Tibial artery (tissue), 4 donors: ENCODE measurements around the gene CCDC191.

Source experiments
- DNase-seq, 2 donors: peaks; one replicate each; pipeline ENCODE4 v3.0.0-alpha.2; 2019
- H3K27ac ChIP-seq, 2 donors: fragments of 200-600 bp; sonication (generic) in 1 of 2; 1 replicate in 1 of 2; 2 replicates in 1 of 2; pipeline ENCODE4 v1.5.1; 2018 to 2019; ENCODE audit warnings: mild to moderate bottlenecking in 1 of 2
- H3K27me3 ChIP-seq, 2 donors: fragments of 200-600 bp; sonication (generic) in 1 of 2; one replicate each; pipeline versions ENCODE4 v1.5.1 to v1.6.0; 2016 to 2019
- H3K36me3 ChIP-seq, 3 donors: fragments of 200-600 bp; sonication (generic) in 2 of 3; one replicate each; pipeline ENCODE4 v1.5.1; 2016 to 2019; ENCODE audit warnings: mild to moderate bottlenecking in 2 of 3
- H3K4me1 ChIP-seq, 4 donors: fragments of 200-600 bp; sonication (generic) in 2 of 4; 1 replicate in 3 of 4; 2 replicates in 1 of 4; pipeline ENCODE4 v1.5.1; 2016 to 2019
- H3K4me3 ChIP-seq, 2 donors: fragments of 200-600 bp; sonication (generic) in 1 of 2; 1 replicate in 1 of 2; 2 replicates in 1 of 2; pipeline ENCODE4 v1.5.1; 2018 to 2019; ENCODE audit warnings: mild to moderate bottlenecking in 2 of 2
- H3K9me3 ChIP-seq, 3 donors: fragments of 200-600 bp; sonication (generic) in 1 of 3; one replicate each; pipeline ENCODE4 v1.5.1; 2016 to 2019
- CTCF ChIP-seq, 2 experiments: fragments of 200-600 bp in 1 of 2; fragments of 450-650 bp in 1 of 2; IDR thresholded peaks; one replicate each; pipeline ENCODE4 v1.5.1; 2017 to 2019; ENCODE audit warnings: antibody characterized with exemption in 2 of 2, mild to moderate bottlenecking in 1 of 2, moderate library complexity in 1 of 2
- intact Hi-C: fragments of 100-400 bp; cut with DNase I; formaldehyde crosslinking; loops from one replicate; pipeline ENCODE4 v1.15.0; 2023; ENCODE audit warnings: low total_unique reads

The CCDC191 gene

GRCh38 chr3:114086356-114086755, 30.0 kb upstream of the CCDC191 start:
- no peak for DNase-seq
- H3K36me3 ChIP-seq = peaks cover 25 to 59% (median 43%) of the 10 kb centered on the region in 3 donors
- no peaks in the 10 kb centered on the region for H3K4me1 ChIP-seq
- H3K9me3 ChIP-seq = no peaks in the 10 kb centered on the region
- H3K27ac ChIP-seq = no peak overlapping the region
- intact Hi-C loops = no loop called here
- H3K27me3 ChIP-seq = no peaks in the 10 kb centered on the region
- no peak for TF ChIP-seq CTCF (IDR thresholded peaks at IDR 0.05)
- H3K4me3 ChIP-seq = no peak overlapping the region

GRCh38 chr3:114083112-114083511, 26.8 kb upstream of the CCDC191 start:
- TF ChIP-seq CTCF (IDR thresholded peaks at IDR 0.05) = no peak

GRCh38 chr3:114081037-114081436, 24.7 kb upstream of the CCDC191 start:
- no peak for TF ChIP-seq CTCF (IDR thresholded peaks at IDR 0.05)
- DNase-seq = no peak
- Histone ChIP-seq H3K9me3 (no peaks in the 10 kb centered on the region), H3K27me3 (no peaks in the 10 kb centered on the region), H3K27ac (no peak overlapping the region), H3K4me3 (no peak overlapping the region), H3K36me3 (peaks cover 38 to 83% (median 51%) of the 10 kb centered on the region in 3 donors), H3K4me1 (peaks cover 0 to 14% (median 0%) of the 10 kb centered on the region in 4 donors)
- intact Hi-C loops = no loop called here

More at GRCh38 chr3:114083112-114083511, 26.8 kb upstream of the CCDC191 start:
- intact Hi-C loops = no loop called here
- H3K36me3 ChIP-seq = peaks cover 33 to 83% (median 50%) of the 10 kb centered on the region in 3 donors
- DNase-seq = no peak
- H3K27me3 ChIP-seq = no peaks in the 10 kb centered on the region
- H3K4me3 ChIP-seq = no peak overlapping the region
- peaks cover 0 to 14% (median 0%) of the 10 kb centered on the region in 4 donors for H3K4me1 ChIP-seq
- no peaks in the 10 kb centered on the region for H3K9me3 ChIP-seq
- H3K27ac ChIP-seq = no peak overlapping the region

DNA sequence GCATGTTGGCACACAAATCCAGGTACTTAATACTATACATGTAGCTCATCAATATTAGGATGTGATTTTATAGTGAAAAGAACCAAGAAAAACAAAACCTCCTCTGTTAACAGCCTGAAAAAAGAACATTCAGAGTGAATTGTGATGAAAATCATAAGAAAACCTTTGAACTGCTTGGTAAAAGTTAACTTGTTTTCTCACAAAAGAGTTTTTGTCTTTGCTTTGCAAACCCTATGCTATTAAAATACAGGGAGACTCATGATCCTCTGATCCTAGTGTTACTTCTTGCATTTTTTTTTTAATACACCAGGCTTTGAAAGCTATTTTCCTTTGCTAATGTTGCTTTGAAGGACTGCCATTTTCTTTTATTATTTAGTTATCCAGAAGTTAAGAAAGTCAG, 23.9 kb upstream of the CCDC191 start:
- Histone ChIP-seq H3K27me3 (no peaks in the 10 kb centered on the region), H3K4me3 (no peak overlapping the region), H3K4me1 (peaks cover 0 to 14% (median 0%) of the 10 kb centered on the region in 4 donors), H3K36me3 (peaks cover 38 to 83% (median 49%) of the 10 kb centered on the region in 3 donors), H3K9me3 (no peaks in the 10 kb centered on the region), H3K27ac (peak overlapping the region in 1 of 2 donors; percentile 6)
- no peak for DNase-seq
- no peak for TF ChIP-seq CTCF (IDR thresholded peaks at IDR 0.05)
- intact Hi-C loops = no loop called here

DNA sequence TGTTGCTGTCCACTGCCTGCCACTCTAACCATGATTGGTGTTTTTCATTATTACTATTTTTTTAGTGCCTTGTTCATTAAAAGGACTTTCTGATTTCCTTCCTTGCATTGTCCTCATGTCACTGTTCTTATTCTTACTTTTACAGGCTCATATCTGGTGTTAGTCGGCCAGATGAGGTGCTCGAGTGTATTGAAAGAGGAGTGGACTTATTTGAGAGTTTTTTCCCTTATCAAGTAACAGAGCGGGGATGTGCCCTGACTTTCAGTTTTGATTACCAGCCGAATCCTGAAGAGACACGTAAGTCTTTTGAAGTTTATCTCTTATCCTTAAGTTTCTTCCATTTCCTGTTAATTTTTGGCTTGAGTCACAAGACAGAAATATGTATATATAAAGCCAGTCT, 23.4 kb upstream of the CCDC191 start:
- intact Hi-C loops = no loop called here

More for the DNA sequence above, 23.4 kb upstream of the CCDC191 start:
- H3K9me3 ChIP-seq = no peaks in the 10 kb centered on the region
- no peak overlapping the region for H3K4me3 ChIP-seq
- DNase-seq = no peak
- H3K27ac ChIP-seq = peak overlapping the region in 1 of 2 donors; percentile 6
- peaks cover 0 to 14% (median 0%) of the 10 kb centered on the region in 4 donors for H3K4me1 ChIP-seq
- no peaks in the 10 kb centered on the region for H3K27me3 ChIP-seq
- peaks cover 40 to 83% (median 47%) of the 10 kb centered on the region in 3 donors for H3K36me3 ChIP-seq
- TF ChIP-seq CTCF (IDR thresholded peaks at IDR 0.05) = no peak
